GM19025 (cell line): ENCODE data around the gene UXS1.
A peak's percentile ranks its signal among the peaks of the same experiment; 100 is the strongest.

ENCODE experiments used
- ATAC-seq: cut with Tn5 transposase; IDR thresholded peaks from one replicate; pipeline ENCODE4 v1.9.1; 2021; ENCODE audit warnings: mild to moderate bottlenecking, low read depth, moderate library complexity; ENCODE audit not compliant: unreplicated experiment

UXS1 gene

GRCh38 chr2:106113361-106113966, 80.6 kb downstream of the UXS1 start:
- ATAC-seq: no peak

DNA sequence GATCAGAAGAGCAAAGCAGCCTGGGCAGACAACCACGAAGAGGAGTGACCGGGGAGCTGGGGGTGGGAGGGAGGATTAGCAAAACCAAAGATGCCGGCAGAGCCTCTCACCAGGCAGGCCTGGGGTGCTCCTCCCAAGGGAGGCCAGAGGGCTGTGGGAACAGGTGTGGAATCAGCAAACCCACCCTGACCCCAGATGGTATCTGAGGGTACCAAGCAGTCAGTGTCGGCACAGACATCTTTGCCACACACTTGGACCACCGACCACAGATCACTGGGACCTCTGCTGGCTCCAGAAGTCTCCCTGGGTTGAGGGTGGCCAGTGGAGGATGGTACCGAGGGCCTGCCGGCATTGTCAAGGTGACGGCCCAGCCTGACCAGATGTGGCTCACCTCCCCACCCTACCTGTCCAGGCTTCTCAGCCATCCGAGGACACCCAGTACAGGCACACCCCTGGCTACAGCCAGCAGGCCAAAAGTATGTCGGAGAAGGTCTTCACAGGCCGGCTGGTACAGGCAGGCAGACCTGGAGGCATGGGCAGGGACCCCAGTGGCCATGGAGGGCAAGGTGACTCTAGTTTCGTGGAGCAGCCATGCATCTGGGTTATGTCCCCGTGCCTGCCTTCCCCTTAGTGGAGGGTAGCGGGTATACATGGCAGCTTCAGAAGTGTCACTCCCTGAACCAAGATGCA, 82.1 kb downstream of the UXS1 start:
- no peak for ATAC-seq

GRCh38 chr2:106109675-106110424, 84.3 kb downstream of the UXS1 start:
- no peak for ATAC-seq

DNA sequence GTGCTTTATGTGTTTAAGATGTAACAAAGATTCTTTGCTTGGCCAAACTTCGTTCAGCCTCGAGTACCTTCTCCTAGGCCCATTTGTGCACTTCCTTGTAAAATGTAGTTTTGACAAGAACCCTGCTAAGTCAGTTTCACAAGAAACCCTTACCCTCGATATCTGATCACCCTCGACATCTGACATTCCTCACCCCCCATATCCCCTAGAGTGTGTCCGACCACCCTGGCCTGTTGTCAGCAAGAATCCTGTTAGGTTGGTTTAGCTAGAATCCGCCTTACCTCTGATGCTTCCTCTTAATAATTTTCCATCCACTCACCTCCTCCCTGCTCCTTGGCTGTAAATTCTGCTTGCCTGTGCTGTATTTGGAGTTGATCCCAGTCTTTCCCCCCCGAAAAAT, 85.3 kb downstream of the UXS1 start:
- no peak for ATAC-seq

DNA sequence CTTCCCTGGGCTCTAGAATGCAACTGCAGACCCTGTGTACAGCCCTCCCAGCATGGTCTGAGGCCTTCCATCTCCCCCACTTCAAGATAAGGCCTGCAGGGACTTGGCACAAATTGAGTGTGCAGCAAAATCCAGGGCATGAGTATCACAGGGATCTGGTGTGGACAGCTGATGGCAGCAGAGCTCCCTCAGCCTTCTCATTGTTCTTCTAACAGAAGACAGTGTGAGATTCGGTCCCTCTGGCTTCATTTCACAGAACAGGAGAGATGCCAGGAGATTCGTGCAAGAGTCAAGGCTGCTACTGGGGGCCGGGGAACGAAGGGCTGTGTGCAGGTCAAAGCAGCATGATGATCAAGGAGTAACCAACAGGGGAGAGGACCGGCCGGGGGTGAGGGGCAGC, 85.8 kb downstream of the UXS1 start:
- no peak for ATAC-seq

DNA sequence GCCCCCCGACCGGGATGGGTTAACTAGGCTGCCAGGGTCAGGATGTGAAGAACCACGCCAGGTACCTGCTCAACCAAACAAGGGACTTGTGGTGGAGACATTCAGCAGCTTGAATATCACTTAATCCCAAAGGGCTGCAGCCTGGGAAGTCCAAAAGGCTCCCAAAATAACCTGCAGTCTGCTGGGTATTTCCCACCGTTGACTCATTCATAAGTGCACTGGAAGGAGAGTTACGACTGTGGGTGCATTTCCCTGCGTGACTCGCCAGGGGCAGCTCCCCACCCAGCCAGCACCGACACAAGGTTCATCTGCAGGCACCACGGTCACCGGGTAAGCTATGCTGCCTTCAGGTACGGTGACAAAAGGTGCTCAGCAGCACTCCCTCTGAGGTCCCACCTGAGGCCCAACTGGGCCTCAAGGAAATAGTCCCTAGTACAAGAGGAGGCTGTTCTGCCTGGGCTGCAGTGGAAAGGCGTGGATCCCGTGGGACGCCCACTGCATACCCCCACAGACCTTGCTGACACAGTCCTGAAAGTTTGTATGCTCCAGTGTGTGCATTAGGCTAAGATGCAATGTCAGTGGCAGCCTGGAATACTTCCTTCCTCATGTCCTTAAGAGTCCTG, 86.5 kb downstream of the UXS1 start:
- peak; percentile 76 for ATAC-seq

DNA sequence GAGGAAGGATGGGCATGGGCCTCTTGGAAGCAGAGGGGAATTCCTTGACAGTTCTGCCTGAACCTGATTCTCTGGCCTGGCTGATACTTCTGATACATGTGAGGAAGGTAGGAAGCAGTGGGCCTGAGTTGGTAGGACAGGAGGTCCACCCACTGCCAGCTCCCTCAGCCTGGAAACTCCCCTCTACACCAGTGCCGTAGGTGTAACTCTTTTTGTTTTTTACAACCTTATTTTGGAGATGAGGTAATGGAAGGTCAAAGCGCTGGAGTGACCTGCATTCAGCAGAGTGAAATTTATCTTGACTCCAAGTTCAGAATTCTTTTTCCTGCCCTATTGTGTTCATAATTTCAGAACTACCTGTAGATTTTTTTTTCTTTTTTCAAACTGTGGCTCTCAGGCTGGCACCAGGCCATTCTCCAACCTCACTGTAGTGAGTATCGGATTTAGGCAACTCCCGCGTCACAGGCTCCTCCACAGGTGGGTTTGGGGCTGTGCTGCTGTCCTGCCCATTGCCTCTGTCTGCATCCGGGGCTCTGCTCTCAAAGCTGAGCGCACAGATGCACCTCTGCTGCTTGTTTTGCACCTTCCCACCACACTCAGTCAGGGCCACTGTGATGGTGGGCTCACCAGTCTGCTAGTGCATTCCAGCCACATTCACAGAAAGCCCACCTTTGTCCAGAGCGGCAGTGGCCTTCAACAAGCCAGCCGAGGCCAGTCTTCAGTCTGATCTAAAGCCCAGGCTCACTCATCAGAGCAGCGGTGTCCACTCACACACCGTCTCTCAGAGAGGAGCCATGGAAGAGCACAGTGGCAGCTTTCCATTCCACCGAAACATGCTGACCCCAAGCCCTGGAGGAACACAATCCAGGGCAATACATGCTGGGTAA, 87.2 kb downstream of the UXS1 start:
- no peak for ATAC-seq

- ATAC-seq: no peak
Observed at GRCh38 chr2:106105151-106105922, 88.8 kb downstream of the UXS1 start.

DNA sequence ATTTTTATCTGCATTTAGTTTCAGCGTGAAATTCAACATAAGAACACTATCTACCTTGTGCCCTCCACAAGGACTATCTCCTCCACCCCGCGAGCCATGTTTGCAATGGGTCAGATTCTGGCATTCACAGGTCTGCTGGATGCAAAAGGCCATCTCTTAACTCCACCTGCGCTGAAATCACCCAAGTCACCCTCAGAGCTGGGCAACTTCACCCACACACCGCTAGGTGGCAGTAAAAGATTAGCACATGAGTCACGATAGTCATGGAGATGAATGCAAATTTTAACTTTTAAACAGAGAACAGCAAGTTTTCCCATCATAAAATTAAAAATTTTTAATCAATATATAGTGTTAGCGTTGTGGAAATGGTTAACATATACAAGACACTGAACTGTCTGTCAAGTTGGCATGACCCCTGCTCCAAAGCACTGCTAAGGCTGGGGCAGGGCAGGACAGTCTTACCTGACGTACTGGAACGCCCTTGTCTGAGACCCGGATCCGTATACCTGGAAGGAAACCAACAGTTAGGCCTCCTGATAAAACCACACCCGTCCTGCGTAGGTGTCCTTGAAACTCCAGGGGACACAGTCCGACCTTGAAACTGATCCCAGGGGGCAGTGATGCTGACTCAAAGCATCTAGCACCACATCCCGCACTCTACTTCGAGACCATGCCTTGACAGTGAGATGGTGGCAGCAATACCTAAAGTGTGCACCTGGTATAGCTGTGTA, 89.6 kb downstream of the UXS1 start:
- ATAC-seq: no peak

GRCh38 chr2:106099691-106100090, 94.4 kb downstream of the UXS1 start:
- ATAC-seq: no peak

GRCh38 chr2:106098664-106099063, 95.4 kb downstream of the UXS1 start:
- ATAC-seq: no peak

DNA sequence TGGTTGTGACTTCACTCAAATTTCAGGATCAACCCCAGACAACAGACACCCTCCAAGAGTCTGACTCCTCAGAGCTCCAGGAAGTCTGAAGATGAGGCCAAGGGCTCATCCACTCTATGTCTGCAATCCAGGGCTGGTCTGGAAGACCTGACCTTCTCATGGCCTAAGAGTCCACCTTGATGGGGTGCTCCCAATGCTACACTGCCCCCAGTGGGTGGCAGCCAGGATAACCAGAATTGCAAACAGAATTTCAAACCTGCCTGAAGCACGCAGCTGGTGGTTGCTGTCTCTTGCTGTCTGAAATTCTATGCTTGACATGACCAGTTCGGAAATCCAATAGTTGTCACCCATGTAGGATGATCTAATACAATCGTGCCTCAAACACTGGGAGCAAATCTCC, 96.0 kb downstream of the UXS1 start:
- ATAC-seq: no peak

DNA sequence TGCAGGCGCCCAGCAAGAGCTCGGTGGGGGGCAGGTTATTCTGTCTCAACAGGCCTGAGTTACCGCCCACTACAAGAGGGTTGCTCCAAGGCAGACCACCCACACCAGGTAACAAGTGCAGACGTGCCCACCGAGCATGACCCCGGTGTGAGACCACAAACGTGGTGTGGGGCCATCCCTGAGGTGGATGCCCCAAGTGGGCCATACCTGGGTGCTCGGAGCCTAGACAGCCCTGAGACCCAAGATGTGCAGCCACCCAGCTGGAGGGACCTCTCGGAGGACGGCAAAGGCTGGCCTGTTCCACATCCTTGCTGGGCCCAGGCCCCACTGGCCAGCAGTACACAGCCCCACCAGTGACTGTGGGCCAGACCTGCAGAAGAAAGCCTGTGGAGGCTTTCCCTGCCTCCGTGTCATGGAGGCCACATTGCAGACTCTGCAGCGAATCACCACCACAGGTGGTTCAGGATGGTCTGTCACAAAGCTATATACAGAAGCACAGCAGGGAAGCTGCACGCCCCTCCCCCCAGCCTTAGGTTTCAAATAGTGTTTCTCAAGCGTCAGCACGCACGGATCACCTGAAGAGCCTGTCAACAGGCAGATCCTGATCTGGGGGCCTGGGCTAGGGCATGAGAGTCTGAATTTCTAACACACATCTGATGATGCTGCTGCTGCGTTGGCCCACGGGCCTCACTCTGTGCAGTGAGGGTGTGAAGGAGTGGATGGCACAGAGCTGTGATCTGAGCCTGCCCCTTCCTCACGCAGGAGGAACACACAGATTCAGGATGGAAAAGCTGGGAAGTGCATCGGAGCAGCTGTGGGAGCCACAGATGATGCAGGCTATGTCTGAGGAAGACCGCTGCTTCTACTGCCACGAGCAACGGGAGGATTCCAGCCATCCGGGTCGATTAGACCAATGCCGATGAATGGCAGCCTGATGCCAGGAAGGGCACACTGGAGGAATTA, 96.8 kb downstream of the UXS1 start:
- no peak for ATAC-seq

DNA sequence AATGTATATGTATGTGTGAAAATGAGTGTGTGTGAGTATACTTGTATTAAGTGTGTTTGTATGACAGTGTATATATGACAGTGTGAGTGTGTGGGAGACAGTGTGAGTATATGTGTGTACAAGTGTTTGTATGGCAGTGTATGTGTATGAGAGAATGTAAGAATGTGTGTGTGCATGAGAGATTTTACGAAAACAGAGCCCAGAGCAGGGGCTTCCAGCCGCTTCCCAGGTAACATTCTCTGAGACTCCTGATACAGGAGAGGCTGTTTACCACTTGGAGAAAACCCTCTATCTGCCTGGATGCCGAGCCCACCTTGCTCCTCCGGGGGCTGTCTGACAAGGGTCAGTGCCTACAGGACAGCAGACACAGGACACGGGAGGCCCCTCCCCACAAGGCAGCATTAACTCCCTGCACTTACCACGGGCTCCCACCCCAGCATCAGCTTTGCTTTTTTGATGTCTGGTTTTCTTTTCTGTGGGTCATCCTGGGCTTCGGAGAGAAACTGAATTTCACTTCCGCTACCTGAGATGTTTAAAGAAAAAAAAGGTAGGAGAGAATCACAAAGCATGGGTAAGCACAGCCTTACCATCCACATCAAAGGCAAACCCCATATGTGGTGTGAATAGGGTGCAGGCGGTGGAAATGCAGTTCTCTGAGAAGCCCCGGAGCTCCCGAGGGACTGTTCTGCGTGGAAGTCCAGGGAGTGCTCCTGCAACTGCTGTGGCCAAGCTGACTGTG, 97.6 kb downstream of the UXS1 start:
- ATAC-seq: no peak

DNA sequence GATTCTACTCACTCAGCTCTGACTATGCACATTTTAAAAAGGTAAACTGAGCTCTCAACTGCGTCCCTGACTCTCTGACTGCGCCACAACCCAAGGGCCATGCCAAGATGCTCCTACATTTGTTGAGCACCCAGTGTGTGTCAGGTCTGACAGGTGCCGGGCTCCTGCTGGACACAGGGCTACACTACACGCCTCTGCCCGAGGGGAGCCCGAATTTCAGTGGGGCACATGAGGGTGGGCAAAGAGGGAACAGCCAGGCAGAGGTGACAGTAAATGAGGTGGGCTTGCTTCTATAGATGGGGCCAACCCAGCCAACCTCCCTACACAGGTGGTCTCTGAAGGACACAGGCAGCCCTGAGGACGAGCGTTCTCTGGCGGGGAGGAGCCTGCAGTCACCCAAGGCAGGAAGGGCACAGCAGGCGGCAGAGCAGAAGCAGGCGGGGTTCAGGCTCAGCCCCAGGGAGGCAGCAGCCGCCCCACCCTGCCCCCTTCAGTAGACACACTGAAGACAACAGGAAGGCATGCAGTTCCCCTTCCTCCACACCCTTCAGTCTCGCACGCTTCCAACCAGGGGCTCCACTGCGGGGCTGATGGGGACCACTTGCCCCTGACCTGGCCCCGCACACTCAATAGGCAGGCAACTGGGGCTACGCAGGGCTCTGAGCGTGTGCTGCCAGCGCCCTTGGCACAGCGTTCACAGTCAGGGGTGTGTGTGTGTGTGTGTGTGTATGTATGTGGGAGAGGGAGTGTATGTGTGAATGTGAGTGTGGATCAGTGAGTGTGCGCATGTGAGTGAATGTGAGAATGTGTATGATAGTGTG, 98.4 kb downstream of the UXS1 start:
- no peak for ATAC-seq

GRCh38 chr2:106094131-106094841, 99.8 kb downstream of the UXS1 start:
- no peak for ATAC-seq
